Stimulated activated CD8-positive, alpha-beta memory T cell treated with anti-CD3 and anti-CD28 coated beads, Interleukin-4, amount 100 ng/mL, for 24 hours (primary cell): ENCODE measurements around the gene GOLGA6L10.
"Not testable (repeated sequence)": the region's sequence is repeated elsewhere in the genome, so short reads cannot be mapped to it uniquely, and the experiment has no call there.

Source experiments
- DNase-seq: peaks from one replicate; pipeline ENCODE4 v3.0.0-alpha.2; 2020; ENCODE audit warnings: low read depth

GOLGA6L10 gene

DNA sequence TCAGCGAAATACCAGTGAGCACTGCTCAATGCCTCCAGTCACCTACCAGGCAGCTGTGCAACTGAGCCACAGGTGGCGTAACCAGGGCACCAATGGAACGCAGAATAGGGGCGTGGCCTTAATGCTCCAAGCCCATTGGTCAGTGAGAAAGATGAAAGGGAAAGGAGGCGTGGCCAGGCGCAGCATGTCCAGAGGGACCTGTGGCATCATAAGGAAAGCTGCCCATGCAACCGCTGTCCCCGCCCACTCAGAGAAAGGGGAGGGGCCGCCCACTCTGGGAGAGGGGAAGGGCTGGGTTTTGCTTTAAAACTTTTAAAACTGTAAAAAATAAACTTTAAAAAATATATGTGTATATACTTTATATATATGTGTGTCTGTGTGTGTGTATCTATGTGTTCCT, at the start of gene GOLGA6L10:
Gene GOLGA6L10 (minus strand): TSS at position 101 of the 400 bp plus-strand sequence. CDS start 100 bp downstream, at position 1.
- DNase-seq = not testable (repeated sequence)

GRCh38 chr15:82398785-82399184, 49.5 kb upstream of the GOLGA6L10 start:
- DNase-seq = no peak

- DNase-seq = no peak
Measured at GRCh38 chr15:82397817-82398216, 48.5 kb upstream of the GOLGA6L10 start.

- not testable (repeated sequence) for DNase-seq
Measured at GRCh38 chr15:82395788-82396187, 46.5 kb upstream of the GOLGA6L10 start.

DNA sequence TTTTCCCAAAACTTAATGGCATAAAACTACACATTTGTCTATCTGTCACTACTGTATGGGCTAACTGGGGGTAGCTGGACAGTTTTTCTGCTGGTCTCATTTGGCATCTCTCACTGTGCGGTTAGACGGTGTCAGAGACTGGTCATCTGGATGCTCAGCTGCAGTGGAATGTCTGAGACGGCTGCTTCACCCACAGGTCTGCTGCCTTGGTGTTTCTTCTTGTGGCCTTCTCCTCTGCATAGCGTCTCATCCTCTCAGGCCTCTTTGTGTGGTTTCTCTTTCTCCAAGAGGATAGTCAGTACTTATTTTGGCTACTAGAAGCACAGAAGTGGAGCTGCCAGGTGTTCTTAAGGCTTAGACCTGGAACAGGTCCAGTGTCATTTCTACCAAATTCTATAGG, 44.4 kb upstream of the GOLGA6L10 start:
- no peak for DNase-seq

- not testable (repeated sequence) for DNase-seq
Measured at GRCh38 chr15:82392077-82392476, 42.8 kb upstream of the GOLGA6L10 start.

DNA sequence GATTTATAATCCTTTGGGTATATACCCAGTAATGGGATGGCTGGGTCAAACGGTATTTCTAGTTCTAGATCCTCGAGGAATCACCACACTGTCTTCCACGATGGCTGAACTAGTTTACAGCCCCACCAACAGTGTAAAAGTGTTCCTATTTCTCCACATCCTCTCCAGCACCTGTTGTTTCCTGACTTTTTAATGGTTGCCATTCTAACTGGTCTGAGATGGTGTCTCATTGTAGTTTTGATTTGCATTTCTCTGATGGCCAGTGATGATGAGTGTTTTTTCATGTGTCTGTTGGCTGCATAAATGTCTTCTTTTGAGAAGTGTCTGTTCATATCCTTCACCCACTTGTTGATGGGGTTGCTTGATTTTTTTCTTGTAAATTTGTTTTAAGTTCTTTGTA, 40.9 kb upstream of the GOLGA6L10 start:
- DNase-seq = not testable (repeated sequence)

DNA sequence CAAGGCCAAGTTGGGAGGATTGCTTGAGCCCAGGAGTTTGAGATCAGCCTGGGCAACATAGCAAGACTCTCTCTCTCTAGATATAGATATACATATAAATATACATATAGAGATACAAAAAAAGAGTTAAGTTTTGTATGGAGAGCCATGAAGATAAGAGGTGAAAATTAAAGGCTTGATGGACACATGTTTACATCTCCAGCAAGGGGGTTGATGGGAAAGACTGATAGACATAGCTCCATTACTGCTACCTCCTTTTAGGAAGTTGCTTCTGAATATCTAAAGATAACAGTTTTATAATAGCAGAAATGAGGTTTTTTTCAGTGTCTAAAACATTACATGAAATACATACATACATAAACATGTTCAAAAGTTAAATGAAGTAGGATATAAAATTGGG, 37.9 kb upstream of the GOLGA6L10 start:
- DNase-seq = not testable (repeated sequence)

DNA sequence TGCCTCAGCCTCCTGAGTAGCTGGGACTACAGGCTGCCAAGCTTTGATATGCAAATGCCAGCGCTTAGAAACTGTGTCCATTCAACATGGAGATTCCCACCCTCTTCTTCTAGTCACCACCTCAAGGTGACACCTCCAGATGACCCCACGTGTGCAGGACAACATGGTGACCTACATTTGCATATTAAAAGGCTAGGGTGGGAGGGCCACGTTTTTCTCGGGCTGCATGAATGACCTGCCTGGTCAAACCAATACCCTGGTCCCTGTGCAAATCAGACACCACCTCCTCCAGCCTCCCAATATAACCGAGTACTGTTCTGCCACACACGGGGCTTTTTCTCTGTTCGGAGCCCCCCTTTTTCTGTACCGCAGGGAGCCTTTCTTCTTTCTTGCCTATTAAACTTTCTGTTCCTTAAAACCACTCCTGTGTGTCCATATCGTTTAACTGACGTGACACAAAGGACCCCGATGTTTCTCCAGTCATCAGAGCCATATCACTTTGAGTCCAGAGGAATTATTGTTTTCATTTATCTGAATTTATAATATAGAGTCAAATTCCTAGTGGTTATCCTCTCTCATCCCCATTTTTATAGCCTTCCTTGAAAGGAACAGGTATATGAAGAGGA, 32.2 kb upstream of the GOLGA6L10 start:
- DNase-seq = not testable (repeated sequence)

DNA sequence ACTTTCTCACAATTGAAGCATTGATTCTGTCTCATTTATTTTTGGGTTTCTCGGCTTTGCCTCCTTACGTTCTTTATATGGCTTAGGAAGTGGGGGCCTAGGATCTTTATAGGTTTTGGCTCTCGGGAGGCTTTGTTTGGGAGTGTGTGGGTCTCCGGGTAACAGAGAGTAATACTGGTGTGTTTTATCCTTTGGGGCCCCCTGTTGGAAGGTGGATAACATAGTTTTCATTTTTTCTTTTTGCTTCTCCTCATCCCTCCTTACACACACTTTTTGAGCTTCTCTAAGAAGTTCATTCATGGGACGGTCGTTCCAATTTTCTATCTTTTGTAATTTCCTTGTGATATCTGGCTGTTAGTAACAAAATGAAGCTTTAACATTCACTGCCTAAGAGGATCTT, 30.3 kb upstream of the GOLGA6L10 start:
- not testable (repeated sequence) for DNase-seq

- DNase-seq = not testable (repeated sequence)
Measured at GRCh38 chr15:82373661-82374060, 24.4 kb upstream of the GOLGA6L10 start.

GRCh38 chr15:82371656-82372055, 22.4 kb upstream of the GOLGA6L10 start:
- DNase-seq = no peak

DNA sequence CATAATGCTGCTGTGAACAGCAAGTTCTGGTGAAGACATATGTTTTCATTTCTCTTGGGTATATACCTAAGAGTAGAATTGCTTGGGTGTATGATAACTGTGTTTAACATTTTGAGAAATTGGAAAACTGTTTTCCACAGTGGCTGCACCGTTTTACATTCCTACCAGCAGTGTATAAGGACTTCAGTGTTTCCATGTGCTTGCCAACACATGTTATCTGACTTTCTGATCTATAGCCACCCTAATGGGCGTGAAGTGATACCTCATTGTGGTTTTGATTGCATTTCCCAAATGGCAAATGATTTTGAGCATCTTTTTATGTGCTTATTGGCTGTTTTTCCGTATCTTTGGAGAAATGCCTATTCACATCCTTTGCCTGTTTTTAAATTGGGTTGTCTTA, 18.5 kb upstream of the GOLGA6L10 start:
- not testable (repeated sequence) for DNase-seq

- peak; percentile 14 for DNase-seq
Measured at GRCh38 chr15:82365692-82366323, 16.5 kb upstream of the GOLGA6L10 start.

- DNase-seq = not testable (repeated sequence)
Measured at GRCh38 chr15:82364548-82364947, 15.3 kb upstream of the GOLGA6L10 start.

GRCh38 chr15:82362790-82363189, 13.5 kb upstream of the GOLGA6L10 start:
- not testable (repeated sequence) for DNase-seq

- not testable (repeated sequence) for DNase-seq
Measured at GRCh38 chr15:82360618-82361017, 11.3 kb upstream of the GOLGA6L10 start.

GRCh38 chr15:82355055-82355454, 5.8 kb upstream of the GOLGA6L10 start:
- not testable (repeated sequence) for DNase-seq

DNA sequence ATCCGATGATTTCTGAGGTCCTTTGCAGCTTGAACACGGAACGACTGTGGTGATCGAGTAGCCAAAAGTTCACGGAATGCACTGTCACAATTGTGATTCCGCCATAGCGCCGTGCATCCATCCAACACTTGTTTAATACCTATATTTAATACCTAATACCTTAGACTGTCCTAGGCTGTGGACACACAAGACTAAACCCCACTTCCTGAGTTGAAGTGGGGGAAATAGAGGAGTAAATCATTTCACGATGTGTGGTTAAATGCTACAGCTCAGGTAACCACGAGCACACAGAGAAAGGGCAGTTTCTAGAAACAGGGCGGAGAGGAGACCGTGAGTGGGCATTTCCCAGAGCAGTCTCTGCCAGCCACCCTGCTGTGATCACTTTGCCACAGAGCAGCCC, 5.3 kb upstream of the GOLGA6L10 start:
- DNase-seq = not testable (repeated sequence)

DNA sequence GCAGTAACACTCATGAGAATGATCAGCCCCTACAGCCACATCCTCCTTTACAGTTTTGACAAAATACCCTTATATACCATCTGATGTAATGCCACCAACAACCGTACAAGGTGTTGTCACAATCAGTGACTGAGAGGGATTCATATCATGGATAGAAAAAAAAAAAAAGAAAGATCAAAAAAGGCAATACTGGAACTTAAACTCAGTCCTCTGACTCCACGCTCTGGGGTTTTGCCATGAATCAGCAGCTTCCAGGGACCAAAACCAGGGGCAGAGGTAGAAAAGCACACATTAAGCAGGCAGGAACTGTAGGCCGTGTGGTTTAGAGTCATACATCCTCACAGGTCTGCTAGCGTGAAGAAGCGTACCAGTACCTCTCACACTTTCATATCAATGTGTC, 1.6 kb downstream of the GOLGA6L10 start:
- not testable (repeated sequence) for DNase-seq

DNA sequence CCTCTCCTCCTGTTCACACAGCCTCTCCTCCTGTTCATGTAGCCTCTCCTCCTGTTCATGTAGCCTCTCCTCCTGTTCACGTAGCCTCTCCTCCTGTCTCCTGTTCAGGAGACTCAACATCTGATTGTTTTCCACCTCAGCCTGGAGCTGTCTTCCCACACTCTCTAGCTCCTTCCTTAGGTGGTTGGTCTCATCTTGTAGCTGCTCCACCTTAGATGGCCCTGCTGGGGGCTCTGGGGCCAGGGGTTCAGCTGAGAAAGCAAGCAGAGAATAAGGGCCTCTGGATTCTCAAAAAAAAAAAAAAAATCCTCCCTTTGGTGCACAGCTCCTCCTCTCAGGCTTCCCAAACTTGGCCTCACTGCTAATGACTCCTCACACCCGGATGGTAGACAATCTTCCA, 4.1 kb downstream of the GOLGA6L10 start:
- not testable (repeated sequence) for DNase-seq

GRCh38 chr15:82344421-82344820, 4.9 kb downstream of the GOLGA6L10 start:
- DNase-seq = not testable (repeated sequence)

DNA sequence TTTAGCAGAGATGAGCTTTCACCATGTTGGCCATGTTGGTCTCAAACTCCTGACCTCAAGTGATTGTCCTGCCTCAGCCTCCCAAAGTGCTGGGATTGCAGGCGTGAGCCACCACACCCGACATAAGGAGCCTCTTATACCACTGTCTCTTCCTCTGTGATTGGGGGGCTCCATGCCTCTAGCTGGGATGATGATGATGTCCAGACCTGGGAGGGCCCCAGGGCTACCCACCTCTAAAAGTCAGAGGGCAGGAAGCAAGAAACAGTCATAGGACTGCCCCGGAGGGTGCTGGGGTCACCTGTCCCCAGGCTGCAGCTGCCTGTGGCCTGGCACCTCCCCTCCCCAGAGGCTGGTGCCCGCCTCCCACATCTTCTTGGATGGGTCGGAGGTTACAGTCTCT, 5.4 kb downstream of the GOLGA6L10 start:
- DNase-seq = not testable (repeated sequence)
